MM.1S (cell line): Measurements from ENCODE around the gene SEC11C.
"Not testable (repeated sequence)": the region's sequence is repeated elsewhere in the genome, so short reads cannot be mapped to it uniquely, and the experiment has no call there.

Experiments
- EZH2 ChIP-seq: fragments of 300-600 bp; sonication (generic); optimal IDR thresholded peaks from 2 replicates; pipeline ENCODE3; 2017; ENCODE audit warnings: low read depth, mild to moderate bottlenecking, antibody characterized with exemption, low read length, mixed read lengths
- EZH2phosphoT487 ChIP-seq: fragments of 300-600 bp; sonication (generic); IDR thresholded peaks from 2 replicates; pipeline ENCODE4 v1.6.1; 2018; ENCODE audit warnings: antibody characterized with exemption, low read length
- TF ChIP-seq, protein P1 (sequence below): fragments of 300-600 bp; sonication (generic); IDR thresholded peaks from 2 replicates; pipeline ENCODE4 v1.5.1; 2016; ENCODE audit warnings: antibody characterized with exemption, low read length, mixed read lengths

- TF ChIP-seq, protein P1, sequence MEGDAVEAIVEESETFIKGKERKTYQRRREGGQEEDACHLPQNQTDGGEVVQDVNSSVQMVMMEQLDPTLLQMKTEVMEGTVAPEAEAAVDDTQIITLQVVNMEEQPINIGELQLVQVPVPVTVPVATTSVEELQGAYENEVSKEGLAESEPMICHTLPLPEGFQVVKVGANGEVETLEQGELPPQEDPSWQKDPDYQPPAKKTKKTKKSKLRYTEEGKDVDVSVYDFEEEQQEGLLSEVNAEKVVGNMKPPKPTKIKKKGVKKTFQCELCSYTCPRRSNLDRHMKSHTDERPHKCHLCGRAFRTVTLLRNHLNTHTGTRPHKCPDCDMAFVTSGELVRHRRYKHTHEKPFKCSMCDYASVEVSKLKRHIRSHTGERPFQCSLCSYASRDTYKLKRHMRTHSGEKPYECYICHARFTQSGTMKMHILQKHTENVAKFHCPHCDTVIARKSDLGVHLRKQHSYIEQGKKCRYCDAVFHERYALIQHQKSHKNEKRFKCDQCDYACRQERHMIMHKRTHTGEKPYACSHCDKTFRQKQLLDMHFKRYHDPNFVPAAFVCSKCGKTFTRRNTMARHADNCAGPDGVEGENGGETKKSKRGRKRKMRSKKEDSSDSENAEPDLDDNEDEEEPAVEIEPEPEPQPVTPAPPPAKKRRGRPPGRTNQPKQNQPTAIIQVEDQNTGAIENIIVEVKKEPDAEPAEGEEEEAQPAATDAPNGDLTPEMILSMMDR = not testable (repeated sequence)
- not testable (repeated sequence) for TF ChIP-seq EZH2, EZH2phosphoT487
These were observed 3.2 kb downstream of the SEC11C start for GRCh38 chr18:59142800-59143416.
